Epidermal melanocyte (primary cell): ENCODE results near the gene PDRG1.
"Not testable (repeated sequence)": the region's sequence is repeated elsewhere in the genome, so short reads cannot be mapped to it uniquely, and the experiment has no call there.

Source experiments
- DNase-seq: peaks from one replicate; pipeline ENCODE4 v3.0.0; 2011; ENCODE audit warnings: low spot score; ENCODE audit not compliant: insufficient read length

PDRG1 gene

DNA sequence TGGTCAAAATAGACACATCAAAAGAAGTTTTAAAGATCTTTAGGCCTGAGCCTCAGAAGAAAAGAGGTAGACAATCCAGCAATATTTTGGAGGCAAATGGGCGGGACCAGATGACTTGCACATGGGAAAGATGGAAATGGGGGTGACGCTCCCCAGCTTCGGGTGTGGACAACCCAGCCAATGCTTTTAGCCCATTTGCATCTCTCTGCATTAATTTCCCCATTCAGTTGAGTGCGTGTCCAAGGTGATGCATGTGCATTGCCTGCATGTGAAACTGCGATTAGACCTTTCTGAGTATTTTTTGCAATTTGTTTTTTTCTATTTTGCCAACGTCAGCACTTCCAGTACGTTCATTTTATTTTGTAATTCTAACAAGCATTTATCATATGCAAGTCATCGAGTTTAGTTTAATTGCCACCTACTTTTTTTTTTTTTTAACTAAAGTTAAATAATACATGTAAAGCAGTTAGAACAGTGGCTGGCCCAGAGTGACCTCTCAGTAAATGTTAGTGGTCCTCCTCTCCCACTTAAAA lies 24.2 kb downstream of the PDRG1 start:
- no peak for DNase-seq

DNA sequence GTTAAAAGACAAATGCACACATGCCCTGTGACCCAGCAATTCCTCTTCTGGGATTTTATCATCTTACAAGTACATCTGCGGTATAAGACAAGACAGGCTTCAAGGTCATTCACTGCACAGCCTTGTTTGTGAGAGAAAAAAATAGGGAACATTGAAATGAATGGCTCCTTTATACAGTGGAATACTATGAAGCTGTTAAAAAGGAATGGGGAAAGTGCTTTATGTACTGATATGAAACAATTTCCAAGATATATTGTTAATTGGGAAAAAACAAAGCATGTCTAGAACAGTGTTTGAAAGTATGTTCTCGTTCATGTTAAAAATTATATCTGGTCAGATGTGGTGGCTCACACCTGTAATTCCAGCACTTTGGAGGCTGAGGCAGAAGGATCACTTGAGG lies 25.4 kb downstream of the PDRG1 start:
- DNase-seq: no peak

DNA sequence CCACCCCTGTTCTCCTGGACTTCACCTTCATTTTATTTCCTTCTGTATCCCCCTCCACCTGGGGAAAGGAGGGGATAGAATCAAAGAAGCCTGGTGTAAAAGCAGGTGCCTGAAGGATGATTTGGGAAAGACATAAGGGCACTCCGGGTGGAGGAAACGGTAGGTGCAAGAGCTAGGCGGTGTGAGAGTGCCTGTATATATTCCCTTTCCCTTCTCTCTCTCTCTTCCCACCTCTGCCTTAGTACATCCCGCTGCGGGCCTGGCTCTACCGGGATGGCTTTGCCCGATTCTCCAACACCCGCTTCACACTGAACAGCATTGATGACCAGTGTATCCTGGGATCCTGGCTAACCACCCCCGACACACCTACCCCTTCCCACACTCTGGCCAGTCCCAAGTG lies 26.2 kb downstream of the PDRG1 start:
- no peak for DNase-seq

- DNase-seq: no peak
Measured at GRCh38 chr20:31924561-31924960, 27.3 kb downstream of the PDRG1 start.

DNA sequence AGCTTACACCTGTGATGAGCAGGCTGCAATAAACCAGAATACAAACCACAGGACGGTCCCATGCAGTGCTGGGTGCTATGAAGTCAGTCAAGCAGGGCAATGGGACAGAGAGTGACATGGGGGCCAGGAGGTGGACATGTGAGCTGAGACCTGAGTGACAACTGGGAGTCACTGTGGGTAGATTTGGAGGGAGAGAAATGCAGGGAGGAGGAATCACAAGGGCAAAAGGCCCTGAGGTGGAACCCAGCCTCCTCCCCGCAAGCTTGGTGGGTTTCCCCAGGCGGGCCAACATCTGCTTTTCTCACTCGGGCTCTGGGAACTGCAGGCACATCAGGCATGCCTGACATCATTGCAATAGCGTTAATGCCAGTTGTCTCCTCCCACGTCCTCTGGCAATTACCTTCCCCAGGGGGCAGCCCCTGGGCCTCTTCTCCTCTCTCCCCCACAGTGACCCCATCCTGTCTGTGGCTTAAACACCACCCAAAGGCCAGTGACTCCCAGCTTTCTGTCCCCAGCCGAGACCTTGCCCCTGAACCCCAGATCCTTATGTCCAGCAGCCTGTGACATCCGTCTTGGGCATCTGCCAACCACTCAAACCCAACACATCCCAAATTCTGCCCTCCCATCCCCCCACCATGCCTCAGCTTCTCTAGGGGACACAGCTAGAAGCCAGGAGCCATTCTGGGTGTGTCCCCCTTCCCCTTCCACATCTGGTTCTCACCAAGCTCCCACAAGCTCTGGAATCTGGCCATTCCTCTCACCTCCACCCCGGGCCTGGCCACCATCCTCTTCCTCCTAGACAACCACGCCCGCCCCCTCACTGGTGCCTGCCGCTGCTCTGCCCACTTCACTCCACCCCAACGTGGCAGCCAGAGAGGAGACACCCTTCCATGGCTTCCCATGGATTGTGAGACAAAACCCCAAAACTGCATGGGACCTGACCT lies 28.2 kb downstream of the PDRG1 start:
- no peak for DNase-seq

DNA sequence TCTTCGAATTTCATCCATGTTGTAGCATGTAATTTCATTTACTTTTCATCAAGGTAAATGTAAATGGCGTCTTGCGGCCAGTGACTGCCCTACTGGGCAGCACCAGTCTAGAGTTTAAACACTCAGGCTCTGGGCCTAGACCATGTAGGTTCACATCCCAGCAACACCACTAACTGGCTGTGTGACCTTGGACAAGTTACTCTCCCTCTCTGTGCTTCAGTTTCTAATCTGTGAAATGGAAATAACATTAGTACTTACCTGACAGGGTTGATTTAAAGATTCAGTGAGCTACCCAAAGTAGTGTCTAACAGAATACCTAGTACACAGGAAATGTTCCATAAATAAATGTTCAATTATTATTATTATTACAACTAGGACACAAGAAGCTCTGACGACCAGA lies 29.3 kb downstream of the PDRG1 start:
- DNase-seq: no peak

DNA sequence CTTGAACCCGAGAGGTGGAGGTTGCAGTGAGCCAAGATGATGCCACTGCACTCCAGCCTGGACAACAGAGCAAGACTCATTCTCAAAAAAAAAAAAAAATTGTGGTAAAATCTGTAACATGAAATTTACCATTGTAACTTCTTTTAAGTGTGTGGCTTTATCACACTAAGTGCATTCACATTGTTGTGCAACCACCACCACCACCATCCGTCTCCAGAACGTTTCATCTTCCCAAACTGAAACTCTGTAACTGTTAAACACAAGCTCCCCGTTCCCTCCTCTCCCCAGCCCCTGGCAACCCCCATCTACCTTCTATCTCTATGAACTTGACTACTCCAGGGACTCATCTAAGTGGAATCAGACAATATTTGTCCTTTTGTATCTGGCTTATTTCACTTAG lies 29.7 kb downstream of the PDRG1 start:
- no peak for DNase-seq

DNA sequence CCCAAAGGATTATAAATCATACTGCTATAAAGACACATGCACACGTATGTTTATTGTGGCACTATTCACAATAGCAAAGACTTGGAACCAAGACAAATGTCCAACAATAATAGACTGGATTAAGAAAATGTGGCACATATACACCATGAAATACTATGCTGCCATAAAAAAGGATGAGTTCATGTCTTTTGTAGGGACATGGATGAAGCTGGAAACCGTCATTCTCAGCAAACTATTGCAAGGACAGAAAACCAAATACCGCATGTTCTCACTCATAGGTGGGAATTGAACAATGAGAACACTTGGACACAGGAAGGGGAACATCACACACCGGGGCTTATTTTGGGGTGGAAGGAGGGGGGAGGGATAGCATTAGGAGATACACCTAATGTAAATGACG lies 30.4 kb downstream of the PDRG1 start:
- DNase-seq: not testable (repeated sequence)

- DNase-seq: no peak
Measured at GRCh38 chr20:31920275-31920855, 31.5 kb downstream of the PDRG1 start.

GRCh38 chr20:31919410-31920155 lies 32.3 kb downstream of the PDRG1 start:
- no peak for DNase-seq

- no peak for DNase-seq
Measured at GRCh38 chr20:31918466-31919105, 33.3 kb downstream of the PDRG1 start.

DNA sequence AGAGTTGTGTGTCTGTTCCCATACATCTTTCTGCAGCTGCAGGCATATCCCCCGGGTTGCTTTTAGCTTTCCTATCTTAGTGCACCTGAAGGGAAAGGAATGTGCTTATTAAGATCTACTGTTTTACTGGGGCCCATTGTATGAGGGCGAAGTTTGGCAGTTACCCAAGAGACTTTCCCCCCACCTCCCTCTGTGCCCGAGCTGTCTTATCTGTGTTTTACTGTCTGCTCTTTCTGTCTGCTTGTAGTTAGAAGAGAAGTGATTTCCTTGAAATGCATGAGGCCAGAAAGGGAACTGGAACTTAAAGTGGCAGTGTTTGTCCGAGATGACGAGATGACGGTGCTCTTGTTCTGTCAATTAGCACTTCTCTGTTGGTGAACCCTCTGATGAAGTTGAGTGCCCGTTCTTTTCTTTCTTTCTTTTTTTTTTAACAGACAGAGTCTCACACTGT lies 33.9 kb downstream of the PDRG1 start:
- not testable (repeated sequence) for DNase-seq

DNA sequence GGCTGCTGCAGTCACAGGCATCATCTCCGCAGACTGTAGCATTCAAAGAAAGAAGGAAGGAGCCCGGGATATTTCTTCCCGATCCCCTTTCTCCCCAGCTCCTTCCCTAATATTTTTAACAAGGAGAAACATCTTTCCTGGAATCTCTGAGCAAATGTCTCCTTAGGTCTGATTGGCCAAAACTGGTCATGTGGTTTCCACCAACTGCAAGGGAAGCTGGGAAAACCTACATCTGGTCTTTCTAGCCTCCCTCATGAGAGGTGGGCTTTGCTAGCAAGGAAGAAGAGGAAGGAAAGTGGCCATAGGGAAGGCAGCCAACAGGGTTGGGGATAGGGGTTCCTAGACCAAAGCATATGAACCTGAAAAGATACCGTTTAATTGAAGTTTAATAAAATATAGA lies 35.1 kb downstream of the PDRG1 start:
- no peak for DNase-seq

DNA sequence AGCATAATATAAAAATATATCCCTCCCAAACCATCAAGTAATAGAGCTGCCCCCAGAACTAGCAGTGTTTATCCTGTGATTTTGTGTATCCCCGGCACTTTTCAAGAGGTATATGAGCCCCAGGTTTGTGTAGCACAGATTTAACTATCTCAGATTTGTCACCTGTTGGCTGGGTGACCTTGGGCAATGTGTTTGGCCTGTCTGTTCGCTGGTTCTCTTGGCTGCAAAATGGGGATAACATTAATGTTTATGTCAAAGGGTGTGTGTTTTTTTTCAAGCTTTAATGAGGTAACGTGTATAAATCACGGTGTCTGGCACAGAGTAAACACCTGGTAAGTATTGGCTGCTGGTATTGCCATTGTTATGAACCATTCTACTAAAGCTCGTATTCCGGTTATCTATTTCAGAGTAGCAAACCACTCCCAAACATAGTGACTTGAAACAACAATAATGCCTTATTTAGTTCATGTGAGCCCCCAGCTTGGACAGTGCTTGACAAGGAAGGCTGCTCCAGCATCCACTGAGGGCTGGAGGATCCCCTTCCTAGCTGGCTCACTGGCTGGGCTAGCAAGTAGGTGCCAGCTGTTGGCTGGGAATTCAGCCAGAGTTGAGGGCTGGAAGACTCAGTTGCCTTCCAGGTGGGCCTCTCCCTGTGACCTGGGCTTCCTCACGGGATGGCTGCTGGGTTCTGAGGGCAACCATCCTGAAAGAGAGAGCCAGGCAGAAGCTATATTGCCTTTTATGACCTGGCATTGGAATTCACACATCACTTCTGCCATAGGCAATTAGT lies 36.2 kb downstream of the PDRG1 start:
- no peak for DNase-seq

DNA sequence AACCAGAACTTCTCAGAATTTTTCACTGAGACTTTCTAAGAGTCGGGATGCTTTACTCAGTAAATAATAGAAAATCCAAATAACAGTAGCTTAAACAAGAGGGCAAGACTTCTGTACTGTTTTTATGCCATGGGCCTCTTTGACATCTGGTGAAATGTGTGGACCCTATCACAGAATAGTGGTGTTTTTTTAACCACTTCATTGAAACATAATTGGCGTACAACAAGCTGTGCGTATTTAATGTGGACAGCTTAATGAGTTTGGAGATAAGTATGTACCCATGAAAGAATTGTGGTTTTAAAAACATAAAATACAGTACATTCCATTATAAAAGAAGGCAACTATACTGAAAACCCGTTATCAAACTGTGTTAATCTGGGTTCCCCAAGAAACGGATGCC lies 37.7 kb downstream of the PDRG1 start:
- DNase-seq: no peak

- DNase-seq: no peak
Measured at GRCh38 chr20:31913431-31914157, 38.3 kb downstream of the PDRG1 start.

- no peak for DNase-seq
Measured at GRCh38 chr20:31910071-31910803, 41.6 kb downstream of the PDRG1 start.

- no peak for DNase-seq
Measured at GRCh38 chr20:31909253-31910070, 42.4 kb downstream of the PDRG1 start.
